DND-41 (cell line): Measurements from ENCODE around the gene TOPAZ1.

Experiments used
- ATAC-seq: fragments of 200-7000 bp; cut with Tn5 transposase; 3 replicates; pipeline ENCODE4 v1.9.1; 2021; ENCODE audit warnings: low read depth; ENCODE audit not compliant: insufficient read depth
- DNase-seq: peaks from one replicate; pipeline ENCODE4 v3.0.0-alpha.2; 2020
- H2AFZ ChIP-seq: 2 replicates; pipeline ENCODE4 v1.6.0; 2012; ENCODE audit warnings: low read depth, low read length
- H3K27ac ChIP-seq: 2 replicates; pipeline ENCODE4 v1.5.1; 2012; ENCODE audit warnings: low read length, inconsistent platforms
- H3K27me3 ChIP-seq: fragments of 200-600 bp; sonication (generic); 2 replicates; pipeline ENCODE4 v1.6.0; 2012; ENCODE audit warnings: low read length, mild to moderate bottlenecking, inconsistent platforms; ENCODE audit not compliant: insufficient read depth, poor library complexity
- H3K36me3 ChIP-seq: 2 replicates; pipeline ENCODE4 v1.5.1; 2012; ENCODE audit warnings: low read length, inconsistent platforms; ENCODE audit not compliant: insufficient read depth
- H3K4me1 ChIP-seq: 2 replicates; pipeline ENCODE4 v1.5.1; 2012; ENCODE audit warnings: mild to moderate bottlenecking, low read length; ENCODE audit not compliant: insufficient read depth
- H3K4me2 ChIP-seq: 2 replicates; pipeline ENCODE4 v1.6.0; 2012; ENCODE audit warnings: mild to moderate bottlenecking, moderate library complexity, low read length, inconsistent platforms; ENCODE audit not compliant: insufficient read depth
- H3K4me3 ChIP-seq, 2 experiments: fragments of 200-600 bp in 1 of 2; shearing (Covaris generic) in 1 of 2; 2 replicates each; pipeline ENCODE4 v1.5.1; 2012 to 2016; ENCODE audit warnings: inconsistent platforms in 2 of 2, low read length in 2 of 2, mild to moderate bottlenecking in 2 of 2, low read depth in 1 of 2, moderate library complexity in 1 of 2
- H3K79me2 ChIP-seq: 2 replicates; pipeline ENCODE4 v1.6.0; 2012; ENCODE audit warnings: low read length, inconsistent platforms; ENCODE audit not compliant: insufficient read depth
- H3K9ac ChIP-seq: 2 replicates; pipeline ENCODE4 v1.6.0; 2012; ENCODE audit warnings: low read depth, mild to moderate bottlenecking, inconsistent platforms, low read length, moderate library complexity
- H3K9me3 ChIP-seq: 2 replicates; pipeline ENCODE4 v1.5.1; 2012; ENCODE audit warnings: low read length, moderate library complexity, mild to moderate bottlenecking, inconsistent platforms; ENCODE audit not compliant: insufficient read depth, severe bottlenecking
- H4K20me1 ChIP-seq: 2 replicates; pipeline ENCODE4 v1.6.0; 2012; ENCODE audit warnings: low read length; ENCODE audit not compliant: insufficient read depth
- EZH2 ChIP-seq: IDR thresholded peaks from 3 replicates; pipeline ENCODE4 v1.6.1; 2012; ENCODE audit warnings: borderline replicate concordance, low read depth, mild to moderate bottlenecking, moderate library complexity, low read length, inconsistent platforms; ENCODE audit not compliant: severe bottlenecking
- TF ChIP-seq, protein P1 (sequence below): IDR thresholded peaks from 2 replicates; pipeline ENCODE4 v1.5.1; 2012; ENCODE audit warnings: borderline replicate concordance, low read length, moderate library complexity, mild to moderate bottlenecking; ENCODE audit not compliant: poor library complexity, severe bottlenecking; ENCODE audit errors: extremely low read depth

TOPAZ1 gene

DNA sequence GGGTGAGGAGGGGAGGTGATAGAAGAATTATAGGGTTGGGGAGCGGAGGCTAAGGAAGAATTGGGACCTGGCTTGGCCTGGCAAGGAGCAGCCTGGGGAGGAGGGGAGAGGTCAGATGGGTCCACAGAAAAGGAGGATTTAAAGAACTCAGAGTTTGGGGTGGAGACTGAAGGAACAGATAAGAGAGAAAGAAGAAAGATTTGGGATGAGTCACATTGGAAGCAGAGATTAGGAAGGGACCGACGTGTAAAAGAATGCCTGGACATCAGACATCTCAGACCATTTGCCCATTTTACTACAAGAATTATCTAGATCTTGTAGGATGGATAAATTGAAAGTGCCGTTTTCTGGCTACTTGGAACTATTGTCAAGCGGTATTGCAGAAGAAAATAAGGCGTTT lies 107.3 kb downstream of the TOPAZ1 start:
- Histone ChIP-seq H4K20me1 (no peaks in the 10 kb centered on the region), H3K27ac (no peak overlapping the region)
- no peak for ATAC-seq

DNA sequence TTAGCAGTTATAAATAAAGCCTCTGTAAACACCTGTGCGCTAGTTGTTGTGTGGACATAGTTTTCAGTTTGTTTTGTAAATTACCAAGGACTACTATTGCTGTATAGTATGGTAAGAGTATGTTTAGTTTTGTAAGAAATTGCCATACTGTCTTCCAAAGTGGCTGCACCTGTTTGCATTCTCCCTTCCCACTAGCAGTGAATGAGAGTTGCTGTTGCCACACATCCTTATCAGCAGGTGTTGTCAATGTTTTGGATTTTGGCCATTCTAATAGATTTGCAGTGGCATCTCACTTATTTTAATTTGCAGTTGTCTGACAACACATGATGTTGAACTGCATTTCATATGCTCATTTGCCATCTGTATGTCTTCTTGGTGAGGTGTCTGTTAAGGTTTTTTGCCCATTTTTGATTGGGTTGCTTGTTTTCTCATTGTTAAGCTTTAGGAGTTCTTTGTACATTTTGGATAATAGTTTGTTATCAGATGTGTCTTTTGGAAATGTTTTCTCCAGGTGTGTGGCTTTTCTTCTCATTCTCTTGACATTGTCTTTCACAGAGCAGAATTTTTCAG lies 111.8 kb downstream of the TOPAZ1 start:
- DNase-seq (no peak), ATAC-seq (no peak)
- no peak for TF ChIP-seq EZH2
- Histone ChIP-seq H3K4me1 (no peaks in the 10 kb centered on the region), H3K79me2 (peaks cover 6% of the 10 kb centered on the region; the same call in 1 of the 2 replicates), H3K27me3 (no peaks in the 10 kb centered on the region), H4K20me1 (no peaks in the 10 kb centered on the region), H2AFZ (no peak overlapping the region), H3K4me3 (no peak overlapping the region), H3K36me3 (peaks cover 5% of the 10 kb centered on the region; the same call in 1 of the 2 replicates), H3K9me3 (no peaks in the 10 kb centered on the region), H3K27ac (no peak overlapping the region), H3K9ac (no peak overlapping the region), H3K4me2 (no peak overlapping the region)

More for the DNA sequence above, 107.3 kb downstream of the TOPAZ1 start:
- Histone ChIP-seq H3K9me3 (no peaks in the 10 kb centered on the region), H3K4me2 (no peak overlapping the region), H3K9ac (no peak overlapping the region), H3K36me3 (no peaks in the 10 kb centered on the region; the same call in 1 of the 2 replicates), H3K4me3 (no peak overlapping the region), H3K4me1 (no peaks in the 10 kb centered on the region), H2AFZ (no peak overlapping the region), H3K27me3 (no peaks in the 10 kb centered on the region), H3K79me2 (peaks cover 8% of the 10 kb centered on the region; the same call in 1 of the 2 replicates)
- no peak for DNase-seq
- TF ChIP-seq EZH2: no peak
- TF ChIP-seq, protein P1, sequence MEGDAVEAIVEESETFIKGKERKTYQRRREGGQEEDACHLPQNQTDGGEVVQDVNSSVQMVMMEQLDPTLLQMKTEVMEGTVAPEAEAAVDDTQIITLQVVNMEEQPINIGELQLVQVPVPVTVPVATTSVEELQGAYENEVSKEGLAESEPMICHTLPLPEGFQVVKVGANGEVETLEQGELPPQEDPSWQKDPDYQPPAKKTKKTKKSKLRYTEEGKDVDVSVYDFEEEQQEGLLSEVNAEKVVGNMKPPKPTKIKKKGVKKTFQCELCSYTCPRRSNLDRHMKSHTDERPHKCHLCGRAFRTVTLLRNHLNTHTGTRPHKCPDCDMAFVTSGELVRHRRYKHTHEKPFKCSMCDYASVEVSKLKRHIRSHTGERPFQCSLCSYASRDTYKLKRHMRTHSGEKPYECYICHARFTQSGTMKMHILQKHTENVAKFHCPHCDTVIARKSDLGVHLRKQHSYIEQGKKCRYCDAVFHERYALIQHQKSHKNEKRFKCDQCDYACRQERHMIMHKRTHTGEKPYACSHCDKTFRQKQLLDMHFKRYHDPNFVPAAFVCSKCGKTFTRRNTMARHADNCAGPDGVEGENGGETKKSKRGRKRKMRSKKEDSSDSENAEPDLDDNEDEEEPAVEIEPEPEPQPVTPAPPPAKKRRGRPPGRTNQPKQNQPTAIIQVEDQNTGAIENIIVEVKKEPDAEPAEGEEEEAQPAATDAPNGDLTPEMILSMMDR: no peak

DNA sequence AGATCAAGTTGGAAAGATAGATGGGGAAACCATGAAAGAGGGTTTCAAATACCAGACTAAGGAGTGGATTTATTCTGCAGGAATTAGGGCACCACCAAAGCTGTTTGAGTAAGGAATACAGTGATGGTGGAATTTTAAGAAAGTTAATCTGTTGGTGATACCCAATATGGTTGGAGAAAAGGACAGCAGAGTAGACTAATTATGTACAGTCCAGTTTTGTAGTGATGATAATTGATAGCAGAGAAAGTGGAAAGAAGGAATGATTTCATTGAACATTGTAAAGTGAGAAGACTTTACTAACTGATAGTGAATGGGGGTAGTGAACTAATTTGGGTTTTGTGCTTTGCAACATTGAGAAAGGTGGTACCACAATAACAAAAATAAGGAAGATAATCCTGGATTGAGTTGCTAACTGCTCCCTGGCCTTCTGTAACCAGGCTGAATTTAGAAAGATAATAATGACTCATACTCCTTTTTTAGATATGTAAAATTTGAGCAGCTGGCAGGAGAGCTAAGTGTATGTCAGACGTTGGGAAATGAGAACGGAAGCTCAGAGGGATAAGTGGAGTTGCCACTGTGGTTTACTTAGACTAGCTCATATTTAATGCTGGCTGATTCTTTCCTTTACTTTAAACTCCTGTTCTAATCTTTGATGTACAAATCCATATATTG lies 113.8 kb downstream of the TOPAZ1 start:
- H3K9me3 ChIP-seq: no peaks in the 10 kb centered on the region
- ATAC-seq: no peak
- no peak overlapping the region for H3K4me3 ChIP-seq
- no peaks in the 10 kb centered on the region for H4K20me1 ChIP-seq
- peaks cover 6% of the 10 kb centered on the region; the same call in 1 of the 2 replicates for H3K79me2 ChIP-seq
- H3K4me2 ChIP-seq: no peak overlapping the region
- peaks cover 11% of the 10 kb centered on the region; the same call in 1 of the 2 replicates for H3K36me3 ChIP-seq
- no peaks in the 10 kb centered on the region for H3K27me3 ChIP-seq
- no peak overlapping the region for H2AFZ ChIP-seq
- H3K4me1 ChIP-seq: no peaks in the 10 kb centered on the region
- TF ChIP-seq, protein P1: no peak
- TF ChIP-seq EZH2: no peak
- no peak for DNase-seq
- no peak overlapping the region for H3K27ac ChIP-seq
- H3K9ac ChIP-seq: no peak overlapping the region

DNA sequence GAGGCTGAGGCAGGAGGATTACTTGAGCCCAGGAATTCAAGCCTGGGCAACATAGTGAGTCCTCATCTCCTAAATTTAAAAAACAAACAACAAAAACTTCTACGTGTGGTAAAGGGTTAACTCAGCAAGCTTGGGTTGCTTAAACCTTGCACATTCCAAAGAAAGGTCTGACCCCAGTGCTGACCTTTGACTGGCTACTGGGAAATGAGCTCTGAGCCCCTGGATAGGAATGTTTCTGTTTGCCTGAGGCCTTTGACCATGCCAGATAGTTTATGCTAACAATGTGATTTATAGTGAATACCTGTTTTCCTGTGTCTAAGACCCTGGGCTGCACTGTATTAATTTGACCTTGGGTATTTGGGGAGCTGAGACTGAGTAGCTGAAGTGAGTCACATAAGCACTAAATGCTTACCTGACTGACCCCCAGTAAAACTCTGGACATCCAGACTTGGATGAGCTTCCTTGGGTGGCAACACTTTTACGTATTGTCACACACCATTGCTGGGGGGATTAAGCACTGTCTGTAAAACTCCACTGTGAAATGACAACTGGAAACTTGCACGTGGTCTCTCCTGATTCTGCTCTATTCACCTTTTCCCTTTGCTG lies 117.6 kb downstream of the TOPAZ1 start:
- ATAC-seq (no peak), DNase-seq (no peak)
- Histone ChIP-seq H3K27ac (no peak overlapping the region), H3K4me1 (no peaks in the 10 kb centered on the region), H3K79me2 (peaks cover 2% of the 10 kb centered on the region; the same call in 1 of the 2 replicates), H3K27me3 (no peaks in the 10 kb centered on the region), H3K4me3 (no peak overlapping the region), H3K9me3 (no peaks in the 10 kb centered on the region), H3K36me3 (peaks cover 11% of the 10 kb centered on the region; the same call in 1 of the 2 replicates), H3K4me2 (no peak overlapping the region), H4K20me1 (no peaks in the 10 kb centered on the region), H3K9ac (no peak overlapping the region), H2AFZ (no peak overlapping the region)
- TF ChIP-seq, protein P1: no peak
- TF ChIP-seq EZH2: no peak
